HG03575 (cell line): ENCODE data around the gene DAZAP1.

ENCODE experiments used
- ATAC-seq: cut with Tn5 transposase; IDR thresholded peaks from one replicate; pipeline ENCODE4 v1.9.1; 2021; ENCODE audit not compliant: unreplicated experiment, insufficient number of reproducible peaks, low FRiP score; ENCODE audit errors: extremely low read depth

The DAZAP1 gene

GRCh38 chr19:1450735-1451731 is 43.6 kb downstream of the DAZAP1 start:
- ATAC-seq = no peak

DNA sequence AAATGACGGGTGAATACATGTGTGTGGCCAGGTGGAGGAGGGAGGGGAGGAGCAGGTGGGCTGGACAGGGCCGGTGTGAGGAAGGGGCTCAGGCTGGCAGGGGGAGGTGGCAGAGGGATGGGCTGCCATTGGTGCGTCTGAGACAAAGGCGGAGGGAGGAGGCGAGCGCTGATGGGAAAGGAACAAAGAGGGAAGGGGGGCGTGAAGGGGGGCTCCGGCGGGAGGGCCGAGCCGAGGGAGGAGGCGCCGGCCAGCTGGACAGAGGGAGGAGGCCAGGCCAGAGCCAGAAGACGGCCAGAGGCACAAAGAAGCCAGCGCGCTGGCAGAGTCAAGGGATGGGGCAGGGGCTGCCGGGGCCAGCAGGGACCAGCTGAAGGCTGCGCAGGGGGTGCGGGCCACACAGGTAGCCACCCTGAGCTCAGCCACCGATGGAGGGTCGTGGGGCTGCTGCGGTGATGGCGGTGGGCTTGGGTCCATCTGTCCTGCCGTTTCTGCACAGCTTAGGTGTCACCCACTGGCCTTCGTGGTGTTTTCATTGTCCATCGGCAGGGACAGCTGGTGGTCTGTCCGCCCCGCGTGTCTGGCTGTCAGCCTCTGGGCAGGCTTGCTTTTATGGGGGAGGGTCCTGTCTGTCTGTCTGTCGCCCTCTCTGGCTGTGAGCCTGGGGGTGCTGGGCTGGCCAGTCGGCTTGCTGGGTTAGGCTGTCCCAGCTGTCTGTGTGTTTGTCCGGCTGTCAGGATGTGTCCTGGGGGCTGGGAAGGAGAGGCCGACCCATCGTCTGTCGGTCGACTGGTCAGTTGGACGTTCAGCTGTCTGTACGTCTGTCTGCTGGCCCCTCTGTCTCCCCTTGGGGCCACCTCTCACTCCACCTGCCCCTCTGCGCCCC is 44.8 kb downstream of the DAZAP1 start:
- no peak for ATAC-seq

- no peak for ATAC-seq
Observed at GRCh38 chr19:1452802-1453524, 45.6 kb downstream of the DAZAP1 start.

GRCh38 chr19:1453525-1454364 is 46.4 kb downstream of the DAZAP1 start:
- no peak for ATAC-seq

- no peak for ATAC-seq
Observed at GRCh38 chr19:1455002-1455335, 47.6 kb downstream of the DAZAP1 start.

DNA sequence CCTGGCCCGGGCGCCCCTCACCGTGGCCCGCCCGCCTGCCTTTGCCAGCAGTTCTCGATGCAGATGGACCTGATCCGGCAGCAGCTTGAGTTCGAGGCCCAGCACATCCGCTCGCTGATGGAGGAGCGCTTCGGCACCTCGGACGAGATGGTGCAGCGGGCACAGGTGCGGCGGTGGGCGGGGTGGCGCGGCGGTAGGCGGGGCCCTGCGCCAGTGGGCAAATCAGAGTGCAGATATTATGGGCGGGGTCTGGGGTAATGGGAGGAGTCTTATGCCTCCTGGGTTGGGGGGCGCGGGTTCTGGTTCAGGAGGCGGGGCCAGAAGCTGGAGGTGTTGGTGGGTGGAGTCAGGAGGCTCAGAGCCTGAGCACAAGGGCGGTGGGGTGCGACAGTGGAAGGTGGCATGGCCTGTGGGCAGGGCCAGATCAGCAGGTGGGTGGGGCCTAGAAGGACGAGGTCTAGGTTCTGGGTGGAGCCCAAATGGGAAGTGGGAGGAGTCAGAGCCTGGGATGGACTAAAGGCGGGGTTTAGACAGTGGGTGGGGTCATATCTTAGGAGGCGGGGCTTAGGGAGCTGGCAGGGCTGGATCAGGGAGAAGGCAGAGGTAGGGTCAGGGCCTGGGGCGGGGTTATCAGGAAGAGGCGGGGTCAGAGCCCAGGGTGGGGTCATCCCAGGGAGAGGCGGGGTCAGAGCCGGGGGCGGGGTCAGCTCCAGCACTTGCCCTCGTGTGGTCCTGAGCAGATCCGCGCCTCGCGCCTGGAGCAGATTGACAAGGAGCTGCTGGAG is 48.1 kb downstream of the DAZAP1 start:
- no peak for ATAC-seq

DNA sequence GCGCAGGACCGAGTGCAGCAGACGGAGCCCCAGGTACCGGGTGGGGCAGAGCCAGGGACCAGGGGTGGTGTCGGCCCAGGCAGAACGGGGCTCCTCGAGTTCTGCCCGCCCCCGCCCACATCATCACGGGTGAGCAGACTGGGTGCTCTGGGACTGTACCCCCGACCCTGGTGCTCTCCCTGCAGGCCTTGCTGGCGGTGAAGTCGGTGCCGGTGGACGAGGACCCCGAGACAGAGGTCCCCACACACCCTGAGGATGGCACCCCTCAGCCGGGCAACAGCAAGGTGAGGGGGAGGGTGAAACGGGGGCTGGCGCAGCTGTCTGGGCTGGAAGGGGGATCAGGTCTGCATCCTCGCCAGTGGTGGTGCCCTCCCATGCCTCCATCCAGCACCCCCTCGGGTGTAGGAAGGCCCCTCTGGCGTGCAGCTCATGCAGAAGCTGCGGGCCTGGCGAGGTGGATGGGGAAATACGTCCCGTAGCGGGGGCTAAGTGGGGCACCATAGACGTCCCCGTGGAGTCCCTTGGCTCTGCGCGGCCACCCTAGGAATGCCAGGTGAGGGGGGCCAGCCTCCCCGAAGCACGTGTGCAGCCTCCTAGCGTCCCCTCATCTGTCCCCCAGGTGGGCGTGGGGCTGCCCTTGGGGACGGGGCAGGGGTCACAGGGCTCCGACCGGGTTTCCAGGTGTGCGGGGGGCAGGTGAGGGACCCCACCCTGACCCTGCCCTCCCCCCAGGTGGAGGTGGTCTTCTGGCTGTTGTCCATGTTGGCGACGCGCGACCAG is 48.9 kb downstream of the DAZAP1 start:
- ATAC-seq = no peak

- no peak for ATAC-seq
Observed at GRCh38 chr19:1457031-1457739, 49.8 kb downstream of the DAZAP1 start.

- no peak for ATAC-seq
Observed at GRCh38 chr19:1457892-1458291, 50.5 kb downstream of the DAZAP1 start.

GRCh38 chr19:1459479-1459878 is 52.1 kb downstream of the DAZAP1 start:
- ATAC-seq = no peak

- no peak for ATAC-seq
Observed at GRCh38 chr19:1460033-1460995, 52.9 kb downstream of the DAZAP1 start.

GRCh38 chr19:1461862-1462261 is 54.5 kb downstream of the DAZAP1 start:
- no peak for ATAC-seq

GRCh38 chr19:1465191-1466016 is 58.0 kb downstream of the DAZAP1 start:
- ATAC-seq = no peak

GRCh38 chr19:1466018-1466460 is 58.7 kb downstream of the DAZAP1 start:
- no peak for ATAC-seq
